Measurements from ENCODE around the gene VPS18.

The VPS18 gene

GRCh38 chr15:40847223-40847961, 46.9 kb upstream of the VPS18 start:
- H3K4me3 ChIP-seq (ENCODE audit: low read depth, low read length), result no peak overlapping the region
- POLR2A ChIA-PET, result no interaction called here
- DNase-seq (ENCODE audit: low read depth, low spot score), result no peak
- TF ChIP-seq CTCF (IDR thresholded peaks at IDR 0.05; ENCODE audit: insufficient read depth, low read length, missing control alignments), result no peak
- CTCF ChIA-PET, result interaction anchor here (0.7 to 1.3 kb wide), 2 partner anchors 40 to 47 kb away, joined by 3 to 9 read pairs; partner anchors contain the start of genes DNAJC17, VPS18 and ZFYVE19

GRCh38 chr15:40850576-40851112, 43.6 kb upstream of the VPS18 start:
- no peak for DNase-seq (ENCODE audit: low read depth, low spot score)
- no peak for TF ChIP-seq CTCF (IDR thresholded peaks at IDR 0.05; ENCODE audit: insufficient read depth, low read length, missing control alignments)
- POLR2A ChIA-PET, result no interaction called here
- CTCF ChIA-PET, result no interaction called here
- H3K4me3 ChIP-seq (ENCODE audit: low read depth, low read length), result no peak overlapping the region

GRCh38 chr15:40852529-40852928, 41.7 kb upstream of the VPS18 start:
- TF ChIP-seq CTCF (IDR thresholded peaks at IDR 0.05; ENCODE audit: insufficient read depth, low read length, missing control alignments), result no peak
- ChIA-PET CTCF (no interaction called here), POLR2A (no interaction called here)
- no peak for DNase-seq (ENCODE audit: low read depth, low spot score)
- H3K4me3 ChIP-seq (ENCODE audit: low read depth, low read length), result no peak overlapping the region

- ChIA-PET POLR2A (no interaction called here), CTCF (interaction anchor here (6.6 kb wide), 1 partner anchor 44 kb away, joined by 228 read pairs; the partner anchor contains the start of gene VPS18)
- no peak for DNase-seq (ENCODE audit: low read depth, low spot score)
- TF ChIP-seq CTCF (IDR thresholded peaks at IDR 0.05; ENCODE audit: insufficient read depth, low read length, missing control alignments), result no peak
- H3K4me3 ChIP-seq (ENCODE audit: low read depth, low read length), result no peak overlapping the region
Measured at GRCh38 chr15:40853241-40853890, 40.9 kb upstream of the VPS18 start.

- ChIA-PET POLR2A (no interaction called here), CTCF (interaction anchor here (6.6 kb wide), 1 partner anchor 43 kb away, joined by 228 read pairs; the partner anchor contains the start of gene VPS18)
- no peak overlapping the region for H3K4me3 ChIP-seq (ENCODE audit: low read depth, low read length)
- DNase-seq (ENCODE audit: low read depth, low spot score), result no peak
- no peak for TF ChIP-seq CTCF (IDR thresholded peaks at IDR 0.05; ENCODE audit: insufficient read depth, low read length, missing control alignments)
Measured at GRCh38 chr15:40854161-40854560, 40.1 kb upstream of the VPS18 start.

GRCh38 chr15:40855706-40856234, 38.5 kb upstream of the VPS18 start:
- POLR2A ChIA-PET, result no interaction called here
- no peak for DNase-seq (ENCODE audit: low read depth, low spot score)
- TF ChIP-seq CTCF (IDR thresholded peaks at IDR 0.05; ENCODE audit: insufficient read depth, low read length, missing control alignments), result no peak

More at GRCh38 chr15:40855706-40856234, 38.5 kb upstream of the VPS18 start:
- CTCF ChIA-PET, result interaction anchor here (1.2 to 6.6 kb wide), 4 partner anchors 42 to 166 kb away, joined by 3 to 228 read pairs (median 5); partner anchors contain the start of gene VPS18
- H3K4me3 ChIP-seq (ENCODE audit: low read depth, low read length), result no peak overlapping the region
